GM18873 (cell line): ENCODE data around the gene SEC63.
"Not testable (repeated sequence)": the region's sequence is repeated elsewhere in the genome, so short reads cannot be mapped to it uniquely, and the experiment has no call there.

Source experiments
- ATAC-seq: cut with Tn5 transposase; IDR thresholded peaks from one replicate; pipeline ENCODE4 v1.9.1; 2021; ENCODE audit warnings: mild to moderate bottlenecking, moderate library complexity, moderate number of reproducible peaks; ENCODE audit not compliant: unreplicated experiment, low FRiP score

SEC63 gene

GRCh38 chr6:107866606-107867301, 91.3 kb downstream of the SEC63 start:
- ATAC-seq, result no peak

DNA sequence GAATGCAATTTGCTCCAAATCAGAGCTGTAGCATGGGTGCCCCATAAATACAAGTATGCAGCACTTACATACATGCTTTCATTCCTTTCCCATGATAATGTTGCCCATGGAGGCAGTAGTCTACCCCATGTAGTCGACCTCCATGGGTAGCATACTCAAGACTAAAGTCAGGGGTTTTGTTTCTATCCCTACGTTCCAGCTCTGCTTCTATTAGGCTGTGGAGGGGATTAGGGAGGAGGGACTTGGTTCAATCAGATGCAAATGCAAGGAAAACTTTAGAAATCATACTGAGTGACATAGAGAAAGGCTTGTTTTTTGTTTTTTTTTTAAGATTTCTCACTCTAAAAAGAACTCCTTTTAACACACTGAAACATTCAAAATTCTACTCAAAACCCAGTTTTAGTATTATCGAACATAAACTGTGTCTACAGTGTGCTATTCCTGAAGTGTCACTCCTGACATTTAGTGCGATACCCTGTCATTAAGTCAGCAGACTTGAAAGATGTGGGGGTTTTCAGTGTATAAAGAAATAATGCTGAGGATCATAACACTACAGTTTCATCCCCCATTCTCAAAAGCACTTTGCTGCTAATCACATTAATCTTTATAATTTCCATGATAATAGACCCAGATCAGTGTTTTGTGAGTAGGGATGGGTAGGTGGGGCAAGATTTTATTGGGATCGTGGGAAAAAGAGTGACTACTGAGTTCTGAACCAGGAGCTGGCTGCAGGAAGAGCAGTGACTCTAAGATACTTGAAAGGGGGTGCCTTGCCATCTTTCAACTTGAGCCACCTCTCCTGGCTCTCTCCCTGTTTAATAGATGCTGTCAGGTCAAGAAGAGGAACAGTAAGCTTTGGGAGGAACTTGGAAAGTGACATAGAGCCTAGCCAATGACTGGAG, 93.5 kb downstream of the SEC63 start:
- ATAC-seq, result no peak

DNA sequence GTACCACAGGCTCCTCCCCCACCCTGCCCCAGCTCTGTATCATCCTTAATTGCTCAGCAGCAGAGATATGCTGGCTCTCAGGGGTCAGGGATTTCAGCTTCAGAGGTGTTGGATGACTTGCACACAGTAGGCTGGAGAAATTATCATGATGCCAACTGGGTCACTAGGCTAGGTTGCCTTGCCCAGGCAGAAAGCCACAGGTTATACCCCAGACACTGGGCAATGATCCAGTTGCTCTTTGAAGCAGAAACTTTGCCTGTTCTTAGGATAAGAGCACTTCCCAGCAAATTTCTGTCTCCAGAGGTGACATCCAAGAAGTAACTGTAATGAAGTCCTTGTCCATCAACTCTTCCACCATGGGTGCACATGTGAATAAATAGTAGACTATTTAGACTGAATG, 95.6 kb downstream of the SEC63 start:
- ATAC-seq, result no peak

DNA sequence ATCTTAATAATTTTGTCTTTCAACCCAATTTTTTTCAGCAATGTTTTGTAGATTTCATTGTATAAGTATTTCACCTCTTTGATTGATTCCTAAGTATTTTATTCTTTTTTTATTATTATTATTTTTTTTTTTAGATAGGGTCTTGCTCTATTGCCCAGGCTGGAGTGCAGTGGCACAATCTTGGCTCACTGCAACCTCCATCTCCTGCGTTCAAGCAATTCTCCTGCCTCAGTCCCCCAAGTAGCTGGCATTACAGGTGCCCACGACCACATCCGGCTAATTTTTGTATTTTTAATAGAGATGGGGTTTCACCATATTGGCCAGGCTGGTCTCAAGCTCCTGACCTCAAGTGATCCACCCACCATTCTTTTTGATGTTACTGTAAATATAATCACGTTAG, 97.0 kb downstream of the SEC63 start:
- not testable (repeated sequence) for ATAC-seq

DNA sequence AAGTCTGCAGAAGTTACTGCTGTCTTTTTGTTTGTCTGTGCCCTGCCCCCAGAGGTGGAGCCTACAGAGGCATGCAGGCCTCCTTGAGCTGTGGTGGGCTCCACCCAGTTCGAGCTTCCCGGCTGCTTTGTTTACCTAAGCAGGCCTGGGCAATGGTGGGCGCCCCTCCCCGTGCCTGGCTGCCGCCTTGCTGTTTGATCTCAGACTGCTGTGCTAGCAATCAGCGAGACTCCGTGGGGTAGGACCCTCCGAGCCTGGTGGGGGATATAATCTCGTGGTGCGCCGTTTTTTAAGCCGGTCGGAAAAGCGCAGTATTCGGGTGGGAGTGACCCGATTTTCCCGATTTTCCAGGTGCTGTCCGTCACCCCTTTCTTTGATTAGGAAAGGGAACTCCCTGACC, 97.9 kb downstream of the SEC63 start:
- not testable (repeated sequence) for ATAC-seq

DNA sequence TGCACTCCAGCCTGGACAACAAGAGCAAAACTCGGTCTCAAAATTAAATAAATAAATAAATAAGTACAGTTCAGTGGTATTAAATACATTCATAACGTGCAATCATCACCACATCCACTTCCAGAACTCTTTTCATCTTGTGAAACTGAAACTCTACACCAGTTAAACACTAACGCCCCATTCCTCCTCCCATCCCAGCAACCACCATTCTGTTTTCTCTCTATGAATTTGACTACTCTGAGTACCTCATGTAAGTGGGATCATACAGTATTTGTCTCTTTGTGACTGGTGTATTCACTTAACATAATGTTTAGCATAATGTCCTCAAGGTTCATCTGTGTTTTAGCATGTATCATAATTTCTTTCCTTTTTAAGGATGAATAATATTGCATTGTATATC, 104.8 kb downstream of the SEC63 start:
- ATAC-seq, result no peak

DNA sequence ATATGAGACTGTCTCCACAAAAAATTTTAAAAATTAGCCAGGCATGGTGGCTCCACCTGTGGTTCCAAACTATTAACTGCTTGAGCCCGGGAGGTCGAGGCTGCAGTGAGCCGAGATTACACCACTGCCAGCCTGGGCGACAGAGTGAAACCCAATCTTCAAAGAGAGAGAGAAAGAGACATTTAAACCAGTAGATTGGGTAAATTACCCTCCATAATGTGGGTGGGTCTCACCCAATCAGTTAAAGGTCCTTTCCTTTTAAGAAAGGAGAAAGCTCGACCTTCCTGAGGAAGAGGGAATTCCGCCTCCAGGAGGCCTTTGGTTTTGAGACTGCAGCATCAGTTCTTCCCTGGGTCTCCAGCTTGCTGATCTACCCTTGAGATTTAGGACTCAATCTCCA, 108.7 kb downstream of the SEC63 start:
- no peak for ATAC-seq

GRCh38 chr6:107847844-107848802, 109.9 kb downstream of the SEC63 start:
- ATAC-seq, result peak; percentile 49

DNA sequence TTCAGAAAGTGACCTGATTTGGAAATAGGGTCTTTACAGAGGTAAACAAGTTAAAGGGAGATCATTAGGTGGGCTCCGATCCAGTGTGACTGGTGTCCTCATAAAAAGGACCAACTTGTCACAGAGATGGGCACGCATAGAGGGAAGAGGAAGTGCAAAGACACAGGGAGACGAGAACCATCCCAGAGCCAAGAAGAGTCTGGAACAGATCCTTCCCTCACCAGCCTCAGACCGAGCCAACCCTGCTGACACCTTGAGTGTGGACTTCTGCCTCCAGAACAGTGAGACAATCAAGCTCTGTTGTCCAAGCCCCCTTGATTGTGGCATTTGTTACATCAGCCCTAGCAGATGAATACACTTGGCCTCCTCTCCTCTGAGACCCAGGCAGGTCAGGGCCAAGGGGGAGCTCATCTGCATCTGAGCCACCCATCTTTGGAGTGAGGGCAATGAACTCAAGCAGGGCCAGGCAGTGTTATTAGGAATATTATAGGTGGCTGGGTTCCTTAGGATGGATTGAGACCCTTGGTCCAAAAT, 111.7 kb downstream of the SEC63 start:
- ATAC-seq, result no peak

DNA sequence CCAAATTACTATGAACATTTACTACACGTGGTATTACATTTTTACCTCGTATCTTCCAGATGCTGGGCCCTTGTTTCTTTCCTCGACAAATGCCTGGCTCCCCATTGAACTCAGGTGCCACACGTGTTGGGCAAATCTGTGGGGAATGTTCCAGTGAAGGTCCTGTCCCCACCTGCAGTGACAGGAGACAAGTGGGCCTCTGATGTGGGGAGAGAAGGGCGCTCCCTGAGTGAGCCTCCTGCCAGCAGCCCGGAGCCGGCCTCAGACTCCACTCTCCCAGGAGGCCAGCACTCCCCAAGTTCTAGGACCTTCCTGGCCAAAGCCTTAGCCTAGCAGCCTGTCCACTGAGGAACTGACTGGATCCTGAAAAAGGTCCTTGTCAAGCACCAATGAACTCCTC, 112.2 kb downstream of the SEC63 start:
- no peak for ATAC-seq

DNA sequence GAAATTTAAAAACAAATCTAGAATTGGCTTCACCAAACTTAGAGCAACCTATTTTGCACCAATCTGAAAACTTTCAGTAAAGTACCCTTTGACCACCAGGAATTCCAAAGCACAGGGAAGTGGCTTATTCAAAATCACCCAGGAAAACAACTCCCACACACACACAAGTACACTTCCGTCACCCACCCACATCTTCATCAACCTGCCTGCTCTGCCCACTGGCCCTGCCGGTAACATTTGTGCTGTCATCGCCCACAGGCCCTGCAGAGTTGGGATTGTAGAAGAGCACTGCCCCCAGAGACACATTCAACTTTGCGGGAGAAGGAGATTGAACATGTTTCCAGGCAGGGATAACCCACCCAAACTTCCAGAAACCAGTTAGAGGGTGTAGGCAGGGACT, 114.6 kb downstream of the SEC63 start:
- no peak for ATAC-seq

DNA sequence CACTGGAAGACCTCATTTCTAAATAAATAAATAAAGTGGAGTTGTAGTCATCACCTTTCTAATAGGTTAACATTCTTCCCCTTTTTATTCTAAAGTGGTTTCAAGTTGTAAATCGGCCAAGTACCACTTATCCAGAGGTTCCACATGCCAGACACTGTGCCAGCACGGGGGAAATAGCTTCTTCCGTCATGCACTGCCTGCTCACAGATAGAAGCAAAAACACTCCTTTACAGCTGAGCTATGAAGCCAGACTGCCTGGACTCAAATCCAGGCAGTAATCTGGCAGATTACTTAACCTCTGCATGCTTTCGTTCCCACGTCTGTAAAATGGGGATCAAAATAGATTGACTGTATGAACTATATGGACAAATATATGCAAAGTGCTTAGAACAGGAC, 116.7 kb downstream of the SEC63 start:
- ATAC-seq, result no peak

DNA sequence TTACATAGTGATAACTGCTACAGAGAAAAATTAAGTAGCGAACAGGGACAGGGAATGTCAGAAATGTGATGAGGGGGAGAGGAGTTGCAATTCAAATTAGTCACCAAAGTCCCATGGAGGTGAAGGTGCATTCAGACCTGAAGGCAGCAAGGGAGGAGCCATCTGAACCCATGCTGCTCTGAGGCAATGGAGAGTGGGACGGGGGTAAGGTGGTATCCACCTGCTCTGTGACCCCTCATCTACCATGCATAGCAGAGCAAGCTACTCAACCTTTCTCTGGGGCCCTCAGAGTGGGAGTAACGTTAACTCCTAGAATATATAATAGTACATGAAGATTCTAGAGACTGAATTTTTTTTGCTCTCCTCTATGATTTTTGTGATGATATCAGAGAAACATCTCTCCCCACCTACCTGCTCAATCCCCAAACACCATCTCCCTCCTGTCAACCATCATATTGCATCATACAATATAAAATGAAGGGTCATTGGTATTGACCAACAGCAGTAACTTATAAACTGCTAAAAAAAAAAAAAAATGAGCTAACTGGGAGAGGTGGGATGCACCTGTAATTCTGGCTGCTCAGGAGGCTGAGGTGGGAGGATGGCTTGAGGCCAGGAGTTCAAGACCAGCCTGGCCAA, 117.3 kb downstream of the SEC63 start:
- ATAC-seq, result no peak

GRCh38 chr6:107833136-107833535, 124.9 kb downstream of the SEC63 start:
- ATAC-seq, result no peak

- ATAC-seq, result no peak
Measured at GRCh38 chr6:107832151-107833056, 125.6 kb downstream of the SEC63 start.

GRCh38 chr6:107830060-107830459, 127.9 kb downstream of the SEC63 start:
- no peak for ATAC-seq

DNA sequence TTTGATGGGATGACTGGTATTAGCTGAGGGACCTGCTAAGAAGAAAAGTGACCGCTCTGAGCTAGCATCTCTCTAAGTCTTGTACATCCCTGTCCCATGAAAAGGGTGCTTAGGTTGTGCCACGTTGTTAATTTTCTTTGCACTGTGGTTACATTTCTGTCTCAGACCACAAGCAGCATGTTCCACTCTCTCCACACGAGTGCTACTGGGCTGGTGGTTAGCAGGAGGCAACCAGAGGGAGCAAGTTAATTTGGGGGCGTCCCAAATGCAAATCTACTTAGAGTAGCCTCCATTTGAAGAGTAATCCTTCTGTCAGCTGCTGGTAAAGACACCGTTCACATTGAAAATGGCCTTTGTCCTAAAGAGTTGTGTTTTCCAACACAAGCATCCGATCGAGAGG, 130.5 kb downstream of the SEC63 start:
- no peak for ATAC-seq

GRCh38 chr6:107823047-107823557, 134.9 kb downstream of the SEC63 start:
- no peak for ATAC-seq
